ENCODE results near the gene RAI1.

DNA sequence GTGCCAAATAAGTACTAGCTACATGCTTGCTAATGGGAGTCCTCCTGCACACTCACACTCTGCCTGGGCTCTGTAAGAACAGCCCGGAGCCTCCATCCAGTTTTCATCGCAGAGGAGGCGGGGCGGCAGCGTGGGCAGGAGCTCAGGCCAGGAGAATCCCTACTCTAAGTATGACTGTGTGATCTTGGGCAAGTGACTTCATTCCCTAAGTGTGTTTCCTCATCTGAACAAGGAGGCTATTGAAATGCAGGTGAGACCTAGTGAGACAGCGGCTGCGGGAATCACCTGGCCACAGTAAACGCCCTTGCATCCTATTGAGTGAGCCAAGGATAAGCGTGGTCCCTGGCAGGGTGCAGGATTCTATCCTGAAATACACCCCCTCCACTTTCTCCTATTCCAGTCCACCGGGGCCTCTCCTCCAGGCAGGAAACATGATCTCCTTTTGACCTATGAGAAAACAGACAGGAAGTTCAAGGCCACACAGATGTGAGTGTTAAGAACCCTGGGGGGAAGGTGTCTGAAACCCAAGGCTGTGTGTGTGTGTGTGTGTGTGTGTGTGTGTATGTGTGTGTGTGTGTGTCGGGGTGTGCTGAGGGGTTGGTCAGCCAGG lies 5.2 kb upstream of the RAI1 start:
- TF ChIP-seq, protein P1, sequence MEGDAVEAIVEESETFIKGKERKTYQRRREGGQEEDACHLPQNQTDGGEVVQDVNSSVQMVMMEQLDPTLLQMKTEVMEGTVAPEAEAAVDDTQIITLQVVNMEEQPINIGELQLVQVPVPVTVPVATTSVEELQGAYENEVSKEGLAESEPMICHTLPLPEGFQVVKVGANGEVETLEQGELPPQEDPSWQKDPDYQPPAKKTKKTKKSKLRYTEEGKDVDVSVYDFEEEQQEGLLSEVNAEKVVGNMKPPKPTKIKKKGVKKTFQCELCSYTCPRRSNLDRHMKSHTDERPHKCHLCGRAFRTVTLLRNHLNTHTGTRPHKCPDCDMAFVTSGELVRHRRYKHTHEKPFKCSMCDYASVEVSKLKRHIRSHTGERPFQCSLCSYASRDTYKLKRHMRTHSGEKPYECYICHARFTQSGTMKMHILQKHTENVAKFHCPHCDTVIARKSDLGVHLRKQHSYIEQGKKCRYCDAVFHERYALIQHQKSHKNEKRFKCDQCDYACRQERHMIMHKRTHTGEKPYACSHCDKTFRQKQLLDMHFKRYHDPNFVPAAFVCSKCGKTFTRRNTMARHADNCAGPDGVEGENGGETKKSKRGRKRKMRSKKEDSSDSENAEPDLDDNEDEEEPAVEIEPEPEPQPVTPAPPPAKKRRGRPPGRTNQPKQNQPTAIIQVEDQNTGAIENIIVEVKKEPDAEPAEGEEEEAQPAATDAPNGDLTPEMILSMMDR (IDR thresholded peaks at IDR 0.05): no peak
- no peak for TF ChIP-seq POLR2A (IDR thresholded peaks at IDR 0.05)
